Dermis microvascular lymphatic vessel endothelial cell (primary cell): ENCODE results near the gene BCO1. TPM values are rescaled to one million over a fixed set of nuclear protein-coding genes. Genes with fewer than 3 reads are reported as not detected.

Experiments used
- DNase-seq, 2 donors: peaks; one replicate each; pipeline versions ENCODE4 v3.0.0 to v3.0.0-alpha.2; 2010; ENCODE audit warnings: low read depth in 2 of 2
- total RNA-seq: library from RNA; depleted of rRNA; stranded (reverse); fragments of >200 nt; gene quantifications from 2 replicates; pipeline ENCODE4 v1.2.1, GENCODE V29; 2014

Gene BCO1
- total RNA-seq, 1 donor from 2014 or later = under 0.01 TPM

GRCh38 chr16:81275064-81275532 is 36.6 kb downstream of the BCO1 start:
- no peak for DNase-seq

- no peak for DNase-seq
These were observed 37.3 kb downstream of the BCO1 start for GRCh38 chr16:81275795-81276194.

GRCh38 chr16:81276323-81276722 is 37.8 kb downstream of the BCO1 start:
- DNase-seq = no peak

- DNase-seq = no peak
These were observed 39.1 kb downstream of the BCO1 start for GRCh38 chr16:81277541-81278080.

GRCh38 chr16:81278526-81278925 is 40.0 kb downstream of the BCO1 start:
- no peak for DNase-seq

- DNase-seq = peak in 1 of 2 donors; percentile 86
These were observed 40.9 kb downstream of the BCO1 start for GRCh38 chr16:81279392-81279791.

GRCh38 chr16:81280393-81280792 is 41.9 kb downstream of the BCO1 start:
- DNase-seq = peak; percentile 11 to 84

- no peak for DNase-seq
These were observed 44.6 kb downstream of the BCO1 start for GRCh38 chr16:81283044-81283443.

- DNase-seq = no peak
These were observed 46.6 kb downstream of the BCO1 start for GRCh38 chr16:81284995-81285600.

GRCh38 chr16:81286190-81286589 is 47.7 kb downstream of the BCO1 start:
- DNase-seq = no peak

- no peak for DNase-seq
These were observed 52.6 kb downstream of the BCO1 start for GRCh38 chr16:81291117-81291516.

- no peak for DNase-seq
These were observed 54.4 kb downstream of the BCO1 start for GRCh38 chr16:81292936-81293335.

- no peak for DNase-seq
These were observed 55.7 kb downstream of the BCO1 start for GRCh38 chr16:81293909-81294802.

GRCh38 chr16:81296631-81297030 is 58.1 kb downstream of the BCO1 start:
- no peak for DNase-seq

GRCh38 chr16:81307770-81308169 is 69.3 kb downstream of the BCO1 start:
- no peak for DNase-seq

- DNase-seq = no peak
These were observed 71.7 kb downstream of the BCO1 start for GRCh38 chr16:81310045-81310644.

GRCh38 chr16:81311762-81312161 is 73.3 kb downstream of the BCO1 start:
- DNase-seq = no peak

- DNase-seq = no peak
These were observed 75.5 kb downstream of the BCO1 start for GRCh38 chr16:81313701-81314602.

- DNase-seq = peak; percentile 92 to 97
These were observed 76.2 kb downstream of the BCO1 start, which contains the start of gene GAN for GRCh38 chr16:81314603-81315270. TSS of gene GAN (plus strand) at chr16:81314962. CDS start at chr16:81315114, 152 bp downstream.
